Measurements from ENCODE around the gene ZNF92. TPM values are rescaled to one million over a fixed set of nuclear protein-coding genes. Genes with fewer than 3 reads are reported as not detected.

Gene ZNF92
- total RNA-seq, 1 experiment from 2014 or later = 4.1 TPM

DNA sequence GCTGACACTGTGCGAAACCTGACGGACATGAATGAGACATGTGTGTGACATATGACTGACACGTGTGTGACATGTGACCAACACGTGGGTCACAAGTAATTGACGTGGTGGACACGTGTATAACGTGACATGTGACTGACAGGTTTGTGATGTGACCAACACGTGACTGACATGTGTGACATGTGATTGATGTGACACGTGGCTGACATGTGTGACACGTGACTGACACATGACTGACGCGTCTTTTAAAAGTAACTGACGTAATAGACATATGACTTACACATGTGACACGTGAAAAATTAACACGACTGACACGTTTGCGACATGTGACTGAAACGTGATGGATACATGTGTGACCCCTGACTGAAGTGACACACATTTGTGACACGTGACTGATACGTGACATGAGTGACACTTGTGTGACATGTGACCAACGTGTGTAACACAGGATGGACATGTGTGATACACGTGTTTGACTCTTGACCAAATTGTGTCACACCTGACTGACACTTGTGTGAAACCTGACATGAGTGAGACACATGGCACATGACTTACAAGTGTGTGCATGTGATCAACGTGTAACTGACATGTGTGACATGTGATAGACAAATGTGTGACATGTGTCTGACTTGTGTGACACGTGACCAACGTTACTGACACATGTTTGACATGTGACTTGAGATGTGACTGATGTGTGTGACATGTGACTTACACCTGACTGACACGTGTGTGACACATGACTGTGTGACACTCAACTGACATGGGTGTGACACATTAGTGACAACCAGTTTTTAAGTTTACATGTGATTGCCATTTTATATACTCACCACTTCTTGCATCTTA, 56.9 kb downstream of the ZNF92 start:
- BruUV-seq (replicated peaks) = no TSS peak
- ChIA-PET POLR2A (ENCODE audit: unreplicated experiment) (no interaction called here), CTCF (no interaction called here)
- H2AFZ ChIP-seq = no peak overlapping the region
- H3K36me3 ChIP-seq (ENCODE audit: low read depth) = no peaks in the 10 kb centered on the region
- no peak for DNase-seq
- H3K79me2 ChIP-seq (ENCODE audit: low read depth) = no peaks in the 10 kb centered on the region
- intact Hi-C loops (cut with micrococcal nuclease; ENCODE audit: unreplicated experiment) = no loop called here
- no peaks in the 10 kb centered on the region for H3K27me3 ChIP-seq (ENCODE audit: insufficient read depth, low read depth)
- no peaks in the 10 kb centered on the region for H4K20me1 ChIP-seq (ENCODE audit: insufficient read depth)
- no peak overlapping the region for H3K4me2 ChIP-seq
- H3K9me2 ChIP-seq (ENCODE audit: insufficient read depth) = no peaks in the 10 kb centered on the region
- TF ChIP-seq, protein P1, sequence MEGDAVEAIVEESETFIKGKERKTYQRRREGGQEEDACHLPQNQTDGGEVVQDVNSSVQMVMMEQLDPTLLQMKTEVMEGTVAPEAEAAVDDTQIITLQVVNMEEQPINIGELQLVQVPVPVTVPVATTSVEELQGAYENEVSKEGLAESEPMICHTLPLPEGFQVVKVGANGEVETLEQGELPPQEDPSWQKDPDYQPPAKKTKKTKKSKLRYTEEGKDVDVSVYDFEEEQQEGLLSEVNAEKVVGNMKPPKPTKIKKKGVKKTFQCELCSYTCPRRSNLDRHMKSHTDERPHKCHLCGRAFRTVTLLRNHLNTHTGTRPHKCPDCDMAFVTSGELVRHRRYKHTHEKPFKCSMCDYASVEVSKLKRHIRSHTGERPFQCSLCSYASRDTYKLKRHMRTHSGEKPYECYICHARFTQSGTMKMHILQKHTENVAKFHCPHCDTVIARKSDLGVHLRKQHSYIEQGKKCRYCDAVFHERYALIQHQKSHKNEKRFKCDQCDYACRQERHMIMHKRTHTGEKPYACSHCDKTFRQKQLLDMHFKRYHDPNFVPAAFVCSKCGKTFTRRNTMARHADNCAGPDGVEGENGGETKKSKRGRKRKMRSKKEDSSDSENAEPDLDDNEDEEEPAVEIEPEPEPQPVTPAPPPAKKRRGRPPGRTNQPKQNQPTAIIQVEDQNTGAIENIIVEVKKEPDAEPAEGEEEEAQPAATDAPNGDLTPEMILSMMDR (conservative IDR thresholded peaks at IDR 0.05) = no peak
- TF ChIP-seq EZH2 (IDR thresholded peaks at IDR 0.05; ENCODE audit: low read depth) = no peak
- peaks cover 5% of the 10 kb centered on the region; the same call in 1 of the 2 replicates for H3K9me3 ChIP-seq (ENCODE audit: insufficient read depth, low read depth)
- H3K27ac ChIP-seq = no peak overlapping the region
- no peaks in the 10 kb centered on the region for H3K4me1 ChIP-seq (replicated peaks; ENCODE audit: insufficient read depth)
- H3F3A ChIP-seq (ENCODE audit: insufficient read depth, low read depth) = peaks cover 13% of the 10 kb centered on the region; the same call in 1 of the 2 replicates
- no peak overlapping the region for H3K4me3 ChIP-seq

GRCh38 chr7:65434307-65434706, 60.7 kb downstream of the ZNF92 start:
- 0 out of 2 replicates have a peak, but pooled peaks cover 5% of the 10 kb centered on the region for H3K9me3 ChIP-seq (ENCODE audit: insufficient read depth, low read depth)
- no peak for DNase-seq
- no peaks in the 10 kb centered on the region for H3K4me1 ChIP-seq (replicated peaks; ENCODE audit: insufficient read depth)
- TF ChIP-seq, protein P1 (conservative IDR thresholded peaks at IDR 0.05) = no peak
- no peak for TF ChIP-seq EZH2 (IDR thresholded peaks at IDR 0.05; ENCODE audit: low read depth)
- CTCF ChIA-PET = no interaction called here
- H3K9me2 ChIP-seq (ENCODE audit: insufficient read depth) = no peaks in the 10 kb centered on the region
- no peak overlapping the region for H3K27ac ChIP-seq
- intact Hi-C loops (cut with micrococcal nuclease; ENCODE audit: unreplicated experiment) = no loop called here
- H4K20me1 ChIP-seq (ENCODE audit: insufficient read depth) = no peaks in the 10 kb centered on the region
- no peak overlapping the region for H3K4me2 ChIP-seq
- H3K27me3 ChIP-seq (ENCODE audit: insufficient read depth, low read depth) = no peaks in the 10 kb centered on the region
- POLR2A ChIA-PET (ENCODE audit: unreplicated experiment) = no interaction called here
- peaks cover 13% of the 10 kb centered on the region; the same call in 1 of the 2 replicates for H3F3A ChIP-seq (ENCODE audit: insufficient read depth, low read depth)
- no peak overlapping the region for H3K4me3 ChIP-seq
- no peaks in the 10 kb centered on the region for H3K79me2 ChIP-seq (ENCODE audit: low read depth)
- no peak overlapping the region for H2AFZ ChIP-seq
- BruUV-seq (replicated peaks) = no TSS peak
- no peaks in the 10 kb centered on the region for H3K36me3 ChIP-seq (ENCODE audit: low read depth)

DNA sequence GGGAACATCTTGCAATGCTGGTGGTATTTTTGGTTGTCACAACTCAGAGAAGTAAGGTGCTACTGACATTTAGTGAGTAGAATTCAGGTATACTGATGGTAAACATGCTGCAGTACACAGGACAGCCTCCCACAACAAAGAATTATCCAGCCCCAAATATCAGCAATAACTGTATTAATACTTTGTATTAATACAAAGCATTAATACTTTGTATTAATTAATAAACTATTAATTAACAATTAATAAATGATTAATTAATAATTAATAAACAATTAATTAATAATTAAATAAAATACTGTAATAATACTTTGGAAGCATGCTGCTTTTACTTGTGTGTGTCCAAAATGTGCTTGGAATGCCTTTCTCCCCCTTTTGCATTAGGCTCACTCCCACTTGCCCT, 62.5 kb downstream of the ZNF92 start:
- Histone ChIP-seq H3K27ac (no peak overlapping the region), H2AFZ (no peak overlapping the region), H3F3A (ENCODE audit: insufficient read depth, low read depth) (no peaks in the 10 kb centered on the region), H3K36me3 (ENCODE audit: low read depth) (no peaks in the 10 kb centered on the region), H3K79me2 (ENCODE audit: low read depth) (no peaks in the 10 kb centered on the region), H3K9me2 (ENCODE audit: insufficient read depth) (no peaks in the 10 kb centered on the region), H3K9me3 (ENCODE audit: insufficient read depth, low read depth) (no peaks in the 10 kb centered on the region), H3K27me3 (ENCODE audit: insufficient read depth, low read depth) (no peaks in the 10 kb centered on the region), H4K20me1 (ENCODE audit: insufficient read depth) (no peaks in the 10 kb centered on the region), H3K4me1 (replicated peaks; ENCODE audit: insufficient read depth) (peaks cover 7% of the 10 kb centered on the region; the same call in 1 of the 2 replicates), H3K4me3 (no peak overlapping the region), H3K4me2 (no peak overlapping the region)
- ChIA-PET POLR2A (ENCODE audit: unreplicated experiment) (no interaction called here), CTCF (no interaction called here)
- no peak for TF ChIP-seq EZH2 (IDR thresholded peaks at IDR 0.05; ENCODE audit: low read depth)
- TF ChIP-seq, protein P1 (conservative IDR thresholded peaks at IDR 0.05) = no peak
- no TSS peak for BruUV-seq (replicated peaks)
- intact Hi-C loops (cut with micrococcal nuclease; ENCODE audit: unreplicated experiment) = no loop called here
- DNase-seq = no peak

All from PC-9 (cell line).